GM19455 (cell line): ENCODE measurements around the gene KRTAP10-1.
"Not testable (repeated sequence)": the region's sequence is repeated elsewhere in the genome, so short reads cannot be mapped to it uniquely, and the experiment has no call there.

ENCODE experiments used
- ATAC-seq: cut with Tn5 transposase; IDR thresholded peaks from one replicate; pipeline ENCODE4 v1.9.1; 2021; ENCODE audit not compliant: unreplicated experiment

KRTAP10-1 gene

DNA sequence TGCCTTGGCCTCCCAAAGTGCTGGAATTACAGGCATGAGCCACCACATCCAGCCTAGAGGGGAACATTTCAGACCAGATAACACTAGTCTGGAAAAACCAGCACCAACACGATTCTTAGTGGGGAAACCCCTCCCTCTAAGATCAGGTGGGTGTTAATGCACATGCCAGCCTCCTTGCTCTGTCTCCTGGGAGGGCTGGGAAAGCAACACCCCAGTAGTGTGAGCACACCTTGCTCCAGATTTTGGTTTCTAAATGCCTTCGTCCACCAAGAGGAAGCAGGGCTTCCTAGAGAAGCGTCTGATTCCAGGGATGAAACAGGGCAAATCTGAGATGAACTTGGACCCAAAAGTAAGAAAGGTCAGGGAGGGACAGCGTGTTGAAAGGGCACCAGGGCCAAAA is 31.3 kb upstream of the KRTAP10-1 start:
- no peak for ATAC-seq

DNA sequence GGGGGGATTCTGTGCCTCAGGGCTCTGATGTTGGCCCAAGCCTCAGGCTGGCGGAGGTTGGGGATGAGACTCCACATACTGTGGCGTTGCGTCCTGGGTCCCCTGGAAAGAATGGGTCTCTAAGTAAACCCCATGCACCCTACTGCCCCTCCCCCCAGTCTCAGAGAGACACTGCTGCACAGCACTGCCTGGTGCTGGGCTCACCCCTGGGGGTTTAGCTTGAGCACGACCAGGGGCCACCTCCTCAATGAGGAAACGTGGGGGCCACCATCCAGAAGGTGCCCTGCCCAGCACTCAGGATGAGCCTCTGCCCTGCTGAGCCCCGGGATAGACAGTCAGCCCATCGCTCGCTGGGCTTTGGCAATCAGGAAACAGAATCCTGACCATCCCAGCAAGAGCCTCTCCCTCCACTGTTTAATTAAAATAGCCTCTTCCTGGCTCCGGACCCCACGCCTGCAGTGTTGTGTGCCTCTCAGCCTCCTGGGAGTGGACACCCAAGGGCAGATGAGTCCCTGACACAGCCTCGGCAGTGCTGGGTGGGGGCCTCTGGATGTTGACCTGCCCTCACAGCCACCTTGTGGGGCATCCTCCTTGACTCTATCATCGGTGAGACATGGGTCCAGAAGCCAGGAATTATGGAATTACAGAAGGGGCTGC is 30.0 kb upstream of the KRTAP10-1 start:
- ATAC-seq = no peak

DNA sequence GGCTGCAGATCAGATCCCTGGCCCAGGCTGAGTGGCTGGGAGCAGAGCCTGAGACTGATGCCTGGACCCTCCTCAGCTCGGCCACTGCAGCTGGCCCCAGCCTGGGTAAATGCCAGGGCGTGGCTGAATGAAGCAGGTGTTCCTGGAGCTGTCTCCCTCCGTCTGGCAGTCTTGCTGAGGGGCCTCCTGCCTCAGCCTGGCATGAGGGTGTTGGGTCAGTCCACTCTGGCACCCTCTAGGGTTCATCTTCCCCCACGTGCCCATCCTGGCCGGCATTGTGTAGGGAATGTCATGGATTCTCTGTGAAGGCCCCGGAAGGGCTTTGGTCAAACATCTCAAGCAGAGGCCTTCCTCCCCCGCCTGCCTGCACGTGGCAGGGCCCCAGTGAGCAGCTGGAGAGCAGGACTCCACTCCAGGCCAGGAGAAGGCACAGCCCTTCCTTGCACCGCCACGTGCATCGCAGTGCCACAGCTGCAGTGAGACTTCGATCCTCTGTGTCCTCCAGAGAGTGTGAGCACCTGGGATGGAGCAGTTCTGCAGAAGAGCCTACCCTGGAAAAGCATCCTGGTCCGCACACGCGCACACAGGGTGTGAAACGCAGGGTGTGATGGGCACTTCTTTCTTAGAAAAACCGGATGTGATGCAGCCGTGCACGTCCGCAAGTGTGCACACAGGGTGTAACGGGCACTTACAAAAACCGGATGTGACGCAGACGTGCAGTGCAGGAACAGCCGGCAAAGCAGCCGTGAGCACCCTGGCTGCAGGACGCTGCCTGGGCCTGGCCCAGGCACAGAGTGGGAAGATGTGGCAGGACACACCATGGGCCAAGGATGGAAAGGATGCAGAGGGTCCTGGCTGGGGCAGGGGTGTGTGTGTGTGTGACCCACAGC is 28.9 kb upstream of the KRTAP10-1 start:
- ATAC-seq = no peak

DNA sequence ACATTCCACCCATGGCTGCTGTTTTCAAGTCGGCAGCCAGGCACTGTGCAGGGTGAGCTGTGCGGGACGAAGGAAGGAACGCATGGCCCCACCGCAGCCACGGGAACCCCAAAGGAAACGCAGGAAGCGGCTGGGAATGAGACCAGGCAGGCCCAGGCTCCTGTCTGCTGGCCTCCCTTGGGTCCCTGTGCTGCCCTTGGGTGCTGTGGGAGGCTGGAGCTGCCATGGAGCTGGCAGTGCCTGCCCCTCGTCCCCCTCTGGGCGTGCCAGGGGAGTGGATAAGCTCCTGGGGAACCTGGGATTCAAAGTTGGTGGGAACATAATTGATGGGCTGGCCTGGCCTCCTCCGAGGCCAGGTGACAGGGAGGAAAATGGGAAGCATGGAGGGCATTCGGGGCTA is 28.3 kb upstream of the KRTAP10-1 start:
- no peak for ATAC-seq

DNA sequence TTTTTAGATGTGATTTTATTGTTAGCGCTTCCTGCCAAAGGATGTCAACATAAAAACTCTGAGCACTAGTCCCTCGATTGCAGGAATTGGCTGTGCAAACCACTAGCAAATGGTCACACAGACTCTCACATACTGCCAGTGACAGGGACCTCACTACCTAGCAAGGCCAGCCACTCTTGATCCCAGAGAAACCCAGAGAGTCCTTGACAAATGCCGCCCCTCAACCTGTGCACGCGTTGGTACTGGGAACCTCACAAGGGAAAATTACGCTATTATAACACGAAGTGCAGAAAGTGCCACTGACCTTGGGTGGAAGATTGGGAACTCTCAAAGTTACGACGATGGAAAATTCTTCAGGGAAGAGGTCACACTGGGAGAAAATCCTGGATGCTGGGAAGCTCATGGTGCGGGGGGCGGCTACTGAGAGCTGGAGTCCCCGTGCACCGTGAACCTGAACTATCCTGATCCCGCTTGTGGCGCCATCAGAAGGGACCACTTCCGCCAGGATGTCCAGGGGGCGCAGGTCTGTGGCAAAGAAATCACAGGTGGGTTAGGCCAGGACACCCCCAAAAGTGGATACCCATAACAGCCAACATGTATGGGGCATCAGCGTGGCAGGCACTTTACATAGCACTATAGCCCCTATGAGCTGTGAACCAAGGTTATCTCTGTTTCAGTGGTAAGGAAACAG is 27.6 kb upstream of the KRTAP10-1 start:
- ATAC-seq = no peak

DNA sequence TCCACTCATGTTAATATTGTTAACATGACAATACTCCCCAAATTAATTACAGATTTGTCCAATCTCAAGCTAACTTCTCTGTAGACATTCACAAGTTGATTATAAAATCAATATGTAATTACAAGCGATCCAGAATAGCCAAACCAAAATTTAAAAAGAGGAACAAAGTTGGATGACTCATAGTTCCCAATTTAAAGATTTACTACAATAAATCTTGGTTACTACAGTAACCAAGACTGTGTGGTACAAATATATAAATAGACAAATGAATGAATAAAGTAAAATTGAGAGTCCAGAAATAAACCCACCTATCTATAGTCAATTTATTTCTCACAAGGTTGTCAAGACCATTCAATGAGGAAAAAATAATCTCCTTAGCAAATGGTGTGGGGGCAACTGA is 26.4 kb upstream of the KRTAP10-1 start:
- ATAC-seq = no peak

DNA sequence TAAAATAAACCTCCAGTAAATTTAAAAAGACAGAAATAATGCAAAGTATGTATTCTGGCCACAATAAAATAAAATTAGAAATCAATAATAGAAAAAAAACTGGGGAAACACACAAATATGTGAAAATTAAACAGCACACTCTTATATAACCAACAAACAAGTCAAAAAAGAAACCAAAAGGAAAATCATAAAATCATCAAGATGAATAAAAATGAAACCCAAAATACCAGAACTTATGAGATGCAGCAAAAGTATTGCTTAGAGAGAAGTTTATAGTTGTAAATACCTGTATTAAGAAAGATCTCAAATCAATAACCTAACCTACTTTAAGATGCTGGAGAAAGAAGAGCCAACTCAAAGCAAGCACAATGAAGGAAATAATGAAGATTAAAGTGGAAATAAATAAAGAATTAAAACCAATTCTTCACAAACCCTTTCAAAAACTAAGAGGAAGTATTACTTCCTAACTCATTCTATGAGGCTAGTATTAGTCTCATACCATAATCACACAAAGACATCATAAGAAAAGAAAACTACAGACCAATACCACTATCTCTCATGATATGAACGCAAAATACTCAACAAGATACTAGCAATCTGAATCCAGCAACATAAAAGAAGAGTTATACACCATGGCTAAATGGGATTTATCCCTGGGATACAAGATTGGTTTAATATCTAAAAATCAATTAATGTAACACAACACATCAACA is 25.0 kb upstream of the KRTAP10-1 start:
- no peak for ATAC-seq

DNA sequence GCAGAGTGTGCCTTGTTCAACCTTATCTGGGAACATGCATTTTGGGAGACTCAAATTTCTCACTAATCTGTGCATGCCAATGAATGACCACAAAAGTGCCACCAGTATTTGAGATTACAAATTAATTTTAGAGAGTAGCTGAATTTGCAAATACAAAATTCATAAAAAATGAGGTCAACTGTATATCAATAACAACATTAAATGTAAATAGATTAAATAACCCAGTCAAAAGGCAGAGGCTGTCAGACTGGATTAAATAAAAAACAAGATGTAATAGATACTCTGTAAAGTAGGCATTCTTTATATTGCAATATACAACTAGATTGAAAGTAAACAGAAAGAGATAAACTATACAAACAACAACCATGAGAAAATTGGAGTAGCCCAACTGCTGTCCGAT is 24.1 kb upstream of the KRTAP10-1 start:
- no peak for ATAC-seq

DNA sequence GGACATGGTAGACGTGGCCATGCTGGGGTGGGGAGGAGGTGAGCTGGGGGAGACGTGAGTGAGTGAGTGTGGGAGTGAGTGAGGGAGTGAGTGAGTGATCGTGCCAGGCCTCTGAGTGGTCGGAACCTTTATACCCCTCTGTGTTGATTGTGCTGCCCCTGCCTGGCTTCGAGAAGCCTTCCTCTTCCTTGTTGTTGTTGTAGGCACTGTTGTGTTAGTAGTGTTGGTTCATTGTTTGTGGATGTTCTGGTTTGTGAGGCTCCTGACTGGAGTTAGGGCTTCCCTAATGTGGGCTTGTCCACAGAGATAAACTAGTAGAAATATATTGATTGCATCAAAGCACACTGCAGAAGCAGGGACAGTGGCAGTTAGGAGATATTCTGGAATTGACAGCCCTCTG is 18.7 kb upstream of the KRTAP10-1 start, which contains the start of gene KRTAP10-3:
TSS of gene KRTAP10-3 (minus strand) at position 101 of the 400 bp plus-strand sequence. CDS start at position 21, 80 bp downstream.
- no peak for ATAC-seq

DNA sequence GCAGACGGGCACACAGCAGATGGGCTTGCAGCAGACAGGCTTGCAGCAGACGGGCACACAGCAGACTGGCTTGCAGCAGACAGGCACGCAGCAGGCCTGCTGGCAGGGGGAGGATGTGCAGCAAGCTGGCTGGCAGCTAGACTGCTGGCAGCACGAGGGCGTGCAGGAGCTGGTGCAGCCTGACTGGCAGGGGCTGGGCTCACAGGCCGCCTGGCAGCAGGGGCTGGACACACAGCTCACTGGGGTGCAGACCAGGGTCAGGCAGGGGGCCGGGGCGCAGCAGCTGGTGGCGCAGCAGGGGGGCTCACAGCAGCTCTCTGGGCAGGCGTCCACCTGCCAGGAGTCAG is 18.3 kb upstream of the KRTAP10-1 start:
- not testable (repeated sequence) for ATAC-seq

DNA sequence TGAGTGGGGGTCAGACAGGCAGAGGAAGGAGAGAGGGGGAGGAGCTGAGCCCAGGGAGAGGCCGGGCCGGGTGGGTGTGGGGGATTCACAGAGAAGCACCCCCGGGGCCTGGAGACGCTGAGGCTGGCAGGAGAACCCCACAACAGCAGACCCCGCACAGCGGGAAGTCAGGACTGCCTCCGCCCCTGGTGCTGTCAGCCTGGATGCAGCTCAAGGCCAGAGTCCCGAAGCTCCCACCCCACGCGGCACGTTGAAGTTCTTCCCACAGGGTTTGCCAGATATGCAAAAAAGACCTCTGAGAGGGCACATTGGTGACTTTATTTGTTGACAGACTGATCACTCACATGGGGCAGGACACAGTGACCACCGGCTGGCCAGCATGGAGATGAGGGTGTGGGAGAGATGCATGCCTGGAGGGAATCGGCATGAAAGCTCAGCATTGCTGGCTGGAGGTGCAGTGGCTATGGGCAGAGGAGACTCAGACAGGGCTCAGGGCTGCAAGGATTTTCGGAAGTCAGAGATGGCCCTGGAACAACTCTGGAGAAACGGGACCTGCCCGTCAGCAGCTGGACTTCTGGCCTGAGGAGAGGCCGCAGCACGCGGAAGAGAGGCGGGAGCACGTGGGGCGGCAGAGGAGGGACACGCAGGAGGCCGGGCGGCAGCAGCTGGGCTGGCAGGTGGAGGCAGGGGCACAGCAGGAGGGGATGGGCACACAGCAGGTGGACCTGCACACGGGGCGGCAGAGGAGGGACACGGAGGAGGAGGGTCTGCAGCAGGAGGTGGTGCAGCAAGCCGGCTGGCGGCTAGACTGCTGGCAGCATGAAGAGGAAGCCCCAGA is 17.7 kb upstream of the KRTAP10-1 start:
- no peak for ATAC-seq

DNA sequence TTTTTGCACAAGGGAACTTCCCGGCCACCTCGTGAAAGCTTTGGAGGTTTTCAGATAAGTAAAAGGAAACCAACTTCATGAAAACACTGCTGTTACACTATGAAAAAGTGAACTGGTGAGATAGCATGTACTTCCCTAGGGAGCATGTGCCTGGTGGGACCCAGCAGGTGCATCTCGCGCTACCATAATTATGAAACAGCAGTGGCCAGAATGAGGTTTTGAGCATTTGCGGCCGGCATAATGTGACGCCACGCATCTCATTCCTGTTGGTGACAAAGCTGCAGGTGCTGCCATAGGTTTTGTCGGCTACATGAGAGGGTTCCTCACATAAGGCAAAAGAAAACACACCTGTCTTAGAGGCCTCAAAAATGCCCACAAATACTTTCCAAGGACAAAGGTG is 16.9 kb upstream of the KRTAP10-1 start:
- no peak for ATAC-seq

DNA sequence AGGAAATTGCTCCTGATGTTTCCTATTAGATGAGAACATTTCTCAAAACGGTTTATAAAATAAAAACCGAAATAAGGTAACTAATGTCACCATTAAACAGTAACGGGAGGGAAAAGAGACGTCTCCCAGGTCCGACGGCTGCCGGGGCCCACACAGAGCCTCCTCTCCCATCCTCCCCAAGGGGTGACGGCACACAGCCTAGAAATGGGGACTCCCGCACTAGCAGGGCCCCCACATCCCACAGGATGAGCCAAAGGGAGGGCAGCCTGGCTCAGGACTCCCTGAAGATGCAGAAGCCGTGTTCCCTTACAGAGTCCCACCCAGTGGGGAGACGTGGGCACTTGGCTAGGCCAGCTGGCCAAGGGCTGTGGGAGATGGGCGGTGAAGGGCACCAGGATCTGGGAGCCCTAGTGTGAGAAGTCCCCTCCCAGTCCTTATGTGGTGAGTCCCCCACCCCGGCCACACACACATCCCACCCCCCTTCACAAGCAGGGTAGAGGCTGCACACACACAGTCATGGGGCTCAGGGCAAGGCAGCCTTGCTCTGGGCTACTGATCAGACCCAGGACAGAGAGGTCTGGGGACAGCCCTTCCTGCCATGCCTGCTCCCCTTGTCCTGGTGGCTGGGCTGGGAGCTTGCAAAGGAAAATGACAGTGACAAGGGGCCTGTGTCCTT is 15.3 kb upstream of the KRTAP10-1 start:
- ATAC-seq = no peak

DNA sequence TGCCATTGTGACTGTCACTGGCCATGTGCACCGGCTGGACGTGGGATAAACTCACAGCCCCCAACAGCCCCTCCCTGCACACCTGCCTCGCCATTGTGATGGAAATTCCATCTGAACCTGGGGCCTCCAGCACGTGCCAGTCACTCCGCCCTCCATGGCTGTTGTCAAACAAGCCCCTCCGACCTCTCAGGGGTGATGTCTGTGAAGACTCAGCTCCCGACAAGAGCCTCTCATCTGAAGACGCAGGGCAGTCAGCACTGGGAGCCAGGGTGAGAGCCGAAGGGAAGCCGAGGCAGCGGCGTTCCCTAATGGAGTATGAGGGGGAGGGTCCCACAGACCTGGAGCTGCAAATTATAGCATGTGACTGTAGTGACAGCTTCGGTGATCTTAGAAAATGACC is 12.7 kb upstream of the KRTAP10-1 start:
- ATAC-seq = no peak

DNA sequence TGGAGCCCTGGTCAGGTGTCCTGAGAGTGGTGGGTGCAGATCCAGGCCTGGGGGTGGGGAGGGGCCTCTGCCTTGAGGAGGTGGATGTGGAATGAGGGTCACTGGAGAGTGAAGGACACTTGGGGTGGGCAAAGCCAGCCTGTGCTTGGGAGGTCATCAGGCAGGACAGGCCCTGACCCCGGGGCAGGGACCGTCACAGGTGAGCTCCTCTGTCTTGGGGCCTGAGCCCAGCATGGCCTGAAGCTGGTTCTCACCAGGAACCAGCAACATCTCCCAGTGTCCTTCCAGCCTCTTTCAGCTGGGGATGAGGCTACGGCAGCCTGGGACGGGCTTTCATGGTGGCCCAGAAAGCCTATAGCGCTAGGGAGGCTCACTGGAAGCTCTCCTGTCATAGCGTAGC is 12.1 kb upstream of the KRTAP10-1 start:
- ATAC-seq = no peak

DNA sequence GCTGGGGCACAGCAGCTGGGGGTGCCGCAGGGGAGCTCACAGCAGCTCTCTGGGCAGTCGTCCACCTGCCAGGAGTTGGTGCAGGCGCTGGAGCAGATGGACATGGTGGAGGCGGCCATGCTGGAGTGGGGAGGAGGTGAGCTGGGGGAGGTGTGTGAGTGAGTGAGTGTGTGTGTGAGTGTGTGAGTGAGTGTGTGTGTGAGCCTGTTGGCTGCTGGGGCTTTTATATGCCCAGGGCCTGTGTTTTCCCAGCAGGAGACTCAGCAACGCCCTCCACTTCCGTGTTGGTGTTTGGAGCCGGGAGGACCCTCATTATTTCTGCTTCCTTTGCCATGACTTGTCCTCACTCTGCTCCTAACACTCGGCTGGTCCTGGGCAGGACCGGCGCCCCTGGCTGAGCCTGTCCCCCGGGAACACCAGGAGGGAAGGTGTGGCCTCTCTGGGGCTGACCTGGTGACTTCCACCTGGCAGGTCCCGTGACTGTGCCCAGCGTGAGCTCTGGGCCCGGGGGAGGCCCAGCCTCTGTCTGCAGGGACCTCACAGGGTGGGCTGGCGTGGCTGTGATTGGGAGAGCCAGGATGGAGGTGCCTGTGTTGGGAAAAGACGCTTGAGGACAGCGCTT is 11.5 kb upstream of the KRTAP10-1 start, which contains the start of gene KRTAP10-2:
TSS of gene KRTAP10-2 (minus strand) at position 166 of the 622 bp plus-strand sequence. CDS start at position 119, 47 bp downstream.
- no peak for ATAC-seq

DNA sequence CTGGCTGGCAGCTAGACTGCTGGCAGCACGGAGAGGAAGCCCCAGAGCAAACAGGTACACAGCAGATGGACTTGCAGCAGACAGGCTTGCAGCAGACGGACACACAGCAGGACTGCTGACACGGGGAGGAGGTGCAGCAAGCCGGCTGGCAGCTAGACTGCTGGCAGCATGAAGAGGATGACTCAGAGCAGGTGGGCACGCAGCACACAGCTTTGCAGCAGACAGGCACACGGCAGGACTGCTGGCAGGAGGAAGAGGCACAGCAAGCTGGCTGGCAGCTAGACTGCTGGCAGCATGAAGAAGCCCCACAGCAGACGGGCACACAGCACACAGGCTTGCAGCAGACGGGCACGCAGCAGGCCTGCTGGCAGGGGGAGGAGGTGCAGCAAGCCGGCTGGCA is 10.8 kb upstream of the KRTAP10-1 start:
- no peak for ATAC-seq

DNA sequence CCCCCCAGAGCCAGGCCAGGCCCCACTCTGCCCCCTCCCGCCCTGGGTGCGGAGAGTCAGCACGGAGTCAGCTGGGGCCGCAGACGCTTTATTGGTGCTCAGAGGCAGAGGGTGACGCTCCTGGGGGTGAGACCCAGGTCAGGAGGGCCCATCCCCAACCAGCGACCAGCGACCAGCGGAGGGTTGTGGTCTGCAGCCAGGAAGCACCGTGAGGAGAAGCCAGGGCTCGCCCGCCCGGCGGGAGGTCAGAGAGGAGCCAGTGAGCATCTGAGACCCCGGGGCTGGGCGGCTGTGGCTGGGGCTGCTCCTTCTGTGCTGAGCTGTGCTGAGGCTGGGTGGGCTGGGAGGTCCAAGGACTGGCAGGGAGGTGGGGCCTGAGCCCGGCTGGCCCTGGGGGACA is 10.3 kb upstream of the KRTAP10-1 start:
- not testable (repeated sequence) for ATAC-seq

DNA sequence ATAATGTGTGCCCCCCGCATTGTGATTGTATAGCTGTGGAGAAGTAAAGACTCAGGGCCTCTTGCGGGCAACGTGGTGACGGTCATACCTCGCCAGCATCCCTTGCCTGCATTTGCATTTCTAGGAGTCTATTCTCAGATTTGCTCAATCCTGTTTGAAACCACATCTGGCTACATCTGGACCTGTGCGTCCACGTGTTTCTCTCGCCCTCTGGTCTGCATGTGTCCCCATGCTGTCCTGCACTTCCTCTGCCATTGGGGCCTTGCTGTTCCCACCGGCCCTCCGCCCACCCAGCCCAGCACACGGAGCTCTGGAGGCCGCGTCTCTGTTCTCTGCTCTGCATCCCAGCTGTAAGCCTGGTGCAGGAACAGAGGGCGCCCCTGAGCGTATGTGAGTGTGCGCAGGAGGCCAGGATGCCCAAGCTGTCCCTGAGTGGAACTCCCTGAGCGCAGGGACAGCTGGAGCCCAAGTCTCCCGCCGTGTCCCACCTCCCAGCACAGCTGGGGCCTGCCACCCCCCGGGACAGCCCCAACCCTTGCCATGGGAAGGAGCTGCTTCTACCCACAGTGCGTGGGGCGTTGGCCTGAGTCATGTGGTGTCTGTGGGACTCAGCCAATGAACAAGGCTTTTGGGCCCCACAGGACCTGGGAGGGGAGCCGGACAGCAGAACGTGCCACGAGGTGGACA is 9.7 kb upstream of the KRTAP10-1 start:
- ATAC-seq = no peak
